ENCODE results near the gene EPHA1. TPM values are rescaled to one million over a fixed set of nuclear protein-coding genes. Genes with fewer than 3 reads are reported as not detected.

EPHA1 gene
- total and polyA plus RNA-seq, 12 donors, result 0.12 to 0.73 (median 0.39) TPM; not detected in 9

- H3K36me3 ChIP-seq, result no peaks in the 10 kb centered on the region
- H3K9me3 ChIP-seq, result no peaks in the 10 kb centered on the region
- H3K4me1 ChIP-seq, result peaks cover 0 to 5% (median 0%) of the 10 kb centered on the region in 9 donors
- DNase-seq (no peak), ATAC-seq (no peak)
- no peaks in the 10 kb centered on the region for H3K27me3 ChIP-seq
- WGBS, 2 donors, result 75 to 85% methylated on average over 2 of the region's 2 CpGs
- H3K27ac ChIP-seq, result no peak overlapping the region
- no peak overlapping the region for H3K4me3 ChIP-seq
- intact Hi-C loops (cut with DNase I), result no loop called here
- no peak for TF ChIP-seq CTCF (IDR thresholded peaks at IDR 0.05)
Observed at GRCh38 chr7:143455491-143455890, 46.8 kb upstream of the EPHA1 start.

- H3K27me3 ChIP-seq, result no peaks in the 10 kb centered on the region
Observed at GRCh38 chr7:143454091-143454680, 45.5 kb upstream of the EPHA1 start.

GRCh38 chr7:143452495-143452894, 43.8 kb upstream of the EPHA1 start:
- H3K9me3 ChIP-seq, result no peaks in the 10 kb centered on the region
- no peak for TF ChIP-seq CTCF (IDR thresholded peaks at IDR 0.05)
- 75 to 79% methylated on average over 2 of the region's 2 CpGs for WGBS, 2 donors

More at GRCh38 chr7:143454091-143454680, 45.5 kb upstream of the EPHA1 start:
- Histone ChIP-seq H3K9me3 (no peaks in the 10 kb centered on the region), H3K36me3 (no peaks in the 10 kb centered on the region), H3K4me1 (peaks cover 0 to 5% (median 0%) of the 10 kb centered on the region in 9 donors), H3K27ac (no peak overlapping the region), H3K4me3 (no peak overlapping the region)
- TF ChIP-seq CTCF (IDR thresholded peaks at IDR 0.05), result no peak
- intact Hi-C loops (cut with DNase I), result no loop called here
- no peak for ATAC-seq
- DNase-seq, result no peak
- WGBS, 2 donors, result 72 to 74% methylated on average over 1 of the region's 1 CpG

GRCh38 chr7:143451746-143452145, 43.1 kb upstream of the EPHA1 start:
- Histone ChIP-seq H3K36me3 (no peaks in the 10 kb centered on the region), H3K9me3 (no peaks in the 10 kb centered on the region), H3K4me1 (no peaks in the 10 kb centered on the region), H3K4me3 (no peak overlapping the region), H3K27ac (no peak overlapping the region), H3K27me3 (peaks cover 0 to 9% (median 7%) of the 10 kb centered on the region in 7 donors)
- WGBS, 2 donors, result 85 to 89% methylated on average over 1 of the region's 1 CpG
- no peak for TF ChIP-seq CTCF (IDR thresholded peaks at IDR 0.05)
- intact Hi-C loops (cut with DNase I), result no loop called here
- ATAC-seq, result no peak
- no peak for DNase-seq

More at GRCh38 chr7:143452495-143452894, 43.8 kb upstream of the EPHA1 start:
- Histone ChIP-seq H3K4me1 (no peaks in the 10 kb centered on the region), H3K27ac (no peak overlapping the region), H3K4me3 (no peak overlapping the region), H3K36me3 (no peaks in the 10 kb centered on the region), H3K27me3 (peaks cover 0 to 3% (median 2%) of the 10 kb centered on the region in 7 donors)
- DNase-seq, result no peak
- intact Hi-C loops (cut with DNase I), result no loop called here
- ATAC-seq, result no peak

Measured in heart right ventricle (tissue), 16 donors.